ENCODE data around the gene TRIO. TPM values are rescaled to one million over a fixed set of nuclear protein-coding genes. Genes with fewer than 3 reads are reported as not detected.

Gene TRIO
- total RNA-seq, 1 experiment from 2014 or later = 211 TPM

DNA sequence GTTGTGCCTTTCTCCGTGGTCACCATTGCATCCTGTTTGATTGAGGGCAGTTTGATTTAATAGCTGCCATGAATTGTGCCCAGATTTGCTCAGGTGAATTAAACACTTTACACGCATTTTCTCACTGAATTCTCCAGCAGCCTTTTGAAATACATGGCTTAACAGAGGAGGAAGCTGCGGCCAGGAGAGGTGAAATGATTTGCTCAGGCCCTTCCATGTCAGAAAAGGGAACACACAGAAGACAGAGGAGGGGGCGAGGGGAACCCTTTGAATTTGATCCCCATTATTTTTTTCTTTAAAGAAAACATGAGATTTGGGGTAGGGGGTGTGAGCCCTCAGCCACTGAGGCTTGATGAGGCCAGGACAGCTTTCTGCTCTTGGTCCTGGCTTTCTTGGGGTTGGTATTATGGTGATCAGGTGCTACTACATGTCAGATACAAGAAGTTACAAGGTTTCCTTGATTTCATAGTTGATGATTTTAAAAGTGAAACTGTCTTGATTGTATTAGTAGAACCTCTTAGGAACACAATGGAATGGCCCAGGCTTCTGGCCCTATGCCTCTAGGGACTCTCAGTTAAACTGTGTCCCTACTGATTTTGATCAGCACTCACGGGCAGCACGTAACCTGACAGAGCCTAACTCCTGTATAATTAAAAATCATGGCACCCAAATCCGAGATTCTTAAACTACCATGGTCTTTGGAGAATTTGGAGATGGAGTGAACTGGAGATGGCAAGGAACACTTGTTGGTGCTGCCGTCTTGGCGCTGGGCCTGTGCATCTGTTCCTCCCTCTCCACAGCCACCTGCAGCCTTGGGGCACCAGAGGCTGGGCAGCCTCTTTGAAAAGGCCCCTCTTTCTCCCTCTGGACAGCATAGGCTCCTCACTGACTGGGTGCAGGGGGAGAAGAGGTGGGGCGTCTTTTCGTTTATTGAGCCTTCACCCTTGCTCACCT is 107.9 kb downstream of the TRIO start:
- H3K4me1 ChIP-seq (ENCODE audit: insufficient read depth, low read length) = peaks cover 5% of the 10 kb centered on the region
- H3K4me3 ChIP-seq (ENCODE audit: low read length) = no peak overlapping the region
- no peaks in the 10 kb centered on the region for H3K27me3 ChIP-seq (ENCODE audit: low read length)
- peaks cover 31% of the 10 kb centered on the region for H3K36me3 ChIP-seq (ENCODE audit: low read depth, low read length)
- H3K9me3 ChIP-seq (ENCODE audit: low read length) = peaks cover 15% of the 10 kb centered on the region; the same call in 1 of the 2 replicates
- intact Hi-C loops (cut with micrococcal nuclease) = no loop called here
- TF ChIP-seq EZH2 (IDR thresholded peaks at IDR 0.05; ENCODE audit: low read length, unreplicated experiment) (no peak), EZH2phosphoT487 (IDR thresholded peaks at IDR 0.05; ENCODE audit: borderline replicate concordance, low read length) (no peak)
- TF ChIP-seq, protein P1, sequence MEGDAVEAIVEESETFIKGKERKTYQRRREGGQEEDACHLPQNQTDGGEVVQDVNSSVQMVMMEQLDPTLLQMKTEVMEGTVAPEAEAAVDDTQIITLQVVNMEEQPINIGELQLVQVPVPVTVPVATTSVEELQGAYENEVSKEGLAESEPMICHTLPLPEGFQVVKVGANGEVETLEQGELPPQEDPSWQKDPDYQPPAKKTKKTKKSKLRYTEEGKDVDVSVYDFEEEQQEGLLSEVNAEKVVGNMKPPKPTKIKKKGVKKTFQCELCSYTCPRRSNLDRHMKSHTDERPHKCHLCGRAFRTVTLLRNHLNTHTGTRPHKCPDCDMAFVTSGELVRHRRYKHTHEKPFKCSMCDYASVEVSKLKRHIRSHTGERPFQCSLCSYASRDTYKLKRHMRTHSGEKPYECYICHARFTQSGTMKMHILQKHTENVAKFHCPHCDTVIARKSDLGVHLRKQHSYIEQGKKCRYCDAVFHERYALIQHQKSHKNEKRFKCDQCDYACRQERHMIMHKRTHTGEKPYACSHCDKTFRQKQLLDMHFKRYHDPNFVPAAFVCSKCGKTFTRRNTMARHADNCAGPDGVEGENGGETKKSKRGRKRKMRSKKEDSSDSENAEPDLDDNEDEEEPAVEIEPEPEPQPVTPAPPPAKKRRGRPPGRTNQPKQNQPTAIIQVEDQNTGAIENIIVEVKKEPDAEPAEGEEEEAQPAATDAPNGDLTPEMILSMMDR (conservative IDR thresholded peaks at IDR 0.05; ENCODE audit: low read depth, low read length) = no peak
- ChIA-PET CTCF (no interaction called here), POLR2A (ENCODE audit: unreplicated experiment) (no interaction called here)
- H4K20me1 ChIP-seq (ENCODE audit: low read length) = peaks cover 19% of the 10 kb centered on the region; the same call in 1 of the 2 replicates
- no peak for DNase-seq
- peaks cover 100% of the 10 kb centered on the region for H3K79me2 ChIP-seq (ENCODE audit: low read length)
- no peaks in the 10 kb centered on the region for H3F3A ChIP-seq (ENCODE audit: low read length, unreplicated experiment)
- no peak for ATAC-seq
- no peak overlapping the region for H2AFZ ChIP-seq (ENCODE audit: low read length)
- BruUV-seq (replicated peaks) = no TSS peak
- H3K27ac ChIP-seq (ENCODE audit: low read length) = no peak overlapping the region
- H3K4me2 ChIP-seq (ENCODE audit: low read length) = no peak overlapping the region
- H3K9ac ChIP-seq (ENCODE audit: low read length) = no peak overlapping the region
- H3K9me2 ChIP-seq (replicated peaks; ENCODE audit: low read length) = no peaks in the 10 kb centered on the region

- DNase-seq (no peak), ATAC-seq (no peak)
- H3K36me3 ChIP-seq (ENCODE audit: low read depth, low read length) = peaks cover 34% of the 10 kb centered on the region
- H3K4me1 ChIP-seq (ENCODE audit: insufficient read depth, low read length) = peaks cover 12% of the 10 kb centered on the region
- H4K20me1 ChIP-seq (ENCODE audit: low read length) = peaks cover 15% of the 10 kb centered on the region; the same call in 1 of the 2 replicates
- no peak overlapping the region for H3K4me3 ChIP-seq (ENCODE audit: low read length)
- H3K9ac ChIP-seq (ENCODE audit: low read length) = no peak overlapping the region
- TF ChIP-seq, protein P1 (conservative IDR thresholded peaks at IDR 0.05; ENCODE audit: low read depth, low read length) = no peak
- TF ChIP-seq EZH2 (IDR thresholded peaks at IDR 0.05; ENCODE audit: low read length, unreplicated experiment) (no peak), EZH2phosphoT487 (IDR thresholded peaks at IDR 0.05; ENCODE audit: borderline replicate concordance, low read length) (no peak)
- H3K9me3 ChIP-seq (ENCODE audit: low read length) = peaks cover 15% of the 10 kb centered on the region; the same call in 1 of the 2 replicates
- intact Hi-C loops (cut with micrococcal nuclease) = no loop called here
- POLR2A ChIA-PET (ENCODE audit: unreplicated experiment) = no interaction called here
- H3K9me2 ChIP-seq (replicated peaks; ENCODE audit: low read length) = no peaks in the 10 kb centered on the region
- peaks cover 100% of the 10 kb centered on the region for H3K79me2 ChIP-seq (ENCODE audit: low read length)
- BruUV-seq (replicated peaks) = no TSS peak
- no peaks in the 10 kb centered on the region for H3K27me3 ChIP-seq (ENCODE audit: low read length)
- no peaks in the 10 kb centered on the region for H3F3A ChIP-seq (ENCODE audit: low read length, unreplicated experiment)
- no peak overlapping the region for H2AFZ ChIP-seq (ENCODE audit: low read length)
- H3K4me2 ChIP-seq (ENCODE audit: low read length) = no peak overlapping the region
- no peak overlapping the region for H3K27ac ChIP-seq (ENCODE audit: low read length)
- CTCF ChIA-PET = no interaction called here
Observed at GRCh38 chr5:14251733-14252132, 108.6 kb downstream of the TRIO start.

DNA sequence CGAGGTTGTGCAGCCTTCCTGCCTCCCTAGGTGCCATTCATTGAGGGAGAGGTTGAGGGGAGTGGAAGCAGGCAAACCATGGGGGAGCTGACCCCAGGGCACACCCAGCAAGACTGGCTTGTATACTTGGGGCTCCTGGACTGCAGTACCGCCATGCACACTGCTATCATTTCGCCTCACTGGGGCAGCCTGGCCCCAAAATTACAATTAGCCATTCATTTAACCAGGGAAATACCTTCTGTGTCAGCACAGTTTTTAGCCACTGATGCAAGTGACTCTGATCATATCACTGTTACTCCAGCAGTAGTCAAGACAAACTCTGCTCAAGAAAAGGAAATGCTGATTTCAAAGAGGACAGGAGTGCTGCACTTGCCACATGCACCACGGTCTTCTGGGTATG is 109.7 kb downstream of the TRIO start:
- Histone ChIP-seq H3K27ac (ENCODE audit: low read length) (no peak overlapping the region), H3K4me3 (ENCODE audit: low read length) (no peak overlapping the region), H3K36me3 (ENCODE audit: low read depth, low read length) (peaks cover 34% of the 10 kb centered on the region), H3K27me3 (ENCODE audit: low read length) (no peaks in the 10 kb centered on the region), H2AFZ (ENCODE audit: low read length) (no peak overlapping the region), H3K9ac (ENCODE audit: low read length) (no peak overlapping the region), H3K4me1 (ENCODE audit: insufficient read depth, low read length) (peaks cover 22% of the 10 kb centered on the region), H3K9me2 (replicated peaks; ENCODE audit: low read length) (no peaks in the 10 kb centered on the region), H3F3A (ENCODE audit: low read length, unreplicated experiment) (no peaks in the 10 kb centered on the region), H3K79me2 (ENCODE audit: low read length) (peaks cover 100% of the 10 kb centered on the region), H4K20me1 (ENCODE audit: low read length) (peaks cover 10% of the 10 kb centered on the region; the same call in 1 of the 2 replicates), H3K9me3 (ENCODE audit: low read length) (peaks cover 15% of the 10 kb centered on the region; the same call in 1 of the 2 replicates), H3K4me2 (ENCODE audit: low read length) (no peak overlapping the region)
- intact Hi-C loops (cut with micrococcal nuclease) = no loop called here
- ATAC-seq (no peak), DNase-seq (no peak)
- CTCF ChIA-PET = no interaction called here
- POLR2A ChIA-PET (ENCODE audit: unreplicated experiment) = no interaction called here
- TF ChIP-seq, protein P1 (conservative IDR thresholded peaks at IDR 0.05; ENCODE audit: low read depth, low read length) = no peak
- TF ChIP-seq EZH2 (IDR thresholded peaks at IDR 0.05; ENCODE audit: low read length, unreplicated experiment) = no peak
- no peak for TF ChIP-seq EZH2phosphoT487 (IDR thresholded peaks at IDR 0.05; ENCODE audit: borderline replicate concordance, low read length)
- no TSS peak for BruUV-seq (replicated peaks)
